Gastrocnemius medialis (tissue), 4 donors: Measurements from ENCODE around the gene SGK1.
"Not testable (repeated sequence)": the region's sequence is repeated elsewhere in the genome, so short reads cannot be mapped to it uniquely, and the experiment has no call there.

Experiments
- CTCF ChIP-seq, 5 experiments: fragments of 450-650 bp in 3 of 5; fragments of 200-600 bp in 2 of 5; sonication (generic) in 2 of 5; IDR thresholded peaks in 4 of 5; conservative IDR thresholded peaks in 1 of 5; 1 replicate in 4 of 5; 2 replicates in 1 of 5; pipeline ENCODE4 v1.5.1; 2016 to 2019; ENCODE audit warnings: antibody characterized with exemption in 5 of 5, mild to moderate bottlenecking in 3 of 5, moderate library complexity in 3 of 5
- POLR2A ChIP-seq, 2 donors: fragments of 450-650 bp; IDR thresholded peaks; one replicate each; pipeline ENCODE4 v1.6.1; 2017; ENCODE audit warnings: antibody characterized with exemption in 2 of 2, mild to moderate bottlenecking in 2 of 2, moderate library complexity in 2 of 2

DNA sequence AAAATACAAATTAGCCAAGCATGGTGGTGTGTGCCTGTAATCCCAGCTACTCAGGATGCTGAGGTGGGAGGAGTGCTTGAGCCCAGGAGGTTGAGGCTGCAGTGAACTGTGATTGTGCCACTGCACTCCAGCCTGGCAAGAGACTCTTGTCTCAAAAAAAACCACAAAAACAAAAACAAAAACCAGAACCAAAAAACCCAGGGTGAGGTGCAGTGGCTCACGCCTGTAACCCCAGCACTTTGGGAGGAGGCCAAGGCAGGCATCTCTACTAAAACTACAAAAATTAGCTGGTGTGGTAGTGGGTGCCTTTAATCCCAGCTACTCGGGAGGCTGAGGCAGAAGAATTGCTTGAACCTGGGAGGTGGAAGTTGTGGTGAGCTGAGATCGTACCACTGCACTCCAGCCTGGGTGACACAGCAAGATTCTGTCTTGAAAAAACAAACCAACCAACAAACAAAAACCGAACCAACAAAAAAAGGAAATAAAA, 41.0 kb downstream of the SGK1 start:
- not testable (repeated sequence) for TF ChIP-seq CTCF (IDR thresholded peaks at IDR 0.05 in 4 of 5, conservative IDR thresholded peaks at IDR 0.05 in 1 of 5); POLR2A (IDR thresholded peaks at IDR 0.05)
